Stimulated activated CD8-positive, alpha-beta memory T cell treated with anti-CD3 and anti-CD28 coated beads, Interleukin-4, amount 100 ng/mL, for 48 hours (primary cell): ENCODE data around the gene EFHC2.

Experiments
- DNase-seq: peaks from one replicate; pipeline ENCODE4 v3.0.0-alpha.2; 2020

The EFHC2 gene

GRCh38 chrX:44343412-44344141 is at the start of gene EFHC2:
TSS of gene EFHC2 (minus strand) at chrX:44343672. CDS start at chrX:44343588, 84 bp downstream.
- DNase-seq: peak; percentile 56

GRCh38 chrX:44392767-44393166 is 49.3 kb upstream of the EFHC2 start:
- DNase-seq: no peak

- DNase-seq: no peak
Measured at GRCh38 chrX:44384688-44385338, 41.3 kb upstream of the EFHC2 start.

- DNase-seq: no peak
Measured at GRCh38 chrX:44382871-44383270, 39.4 kb upstream of the EFHC2 start.

GRCh38 chrX:44352758-44353157 is 9.3 kb upstream of the EFHC2 start:
- DNase-seq: no peak

GRCh38 chrX:44349561-44349960 is 6.1 kb upstream of the EFHC2 start:
- no peak for DNase-seq

GRCh38 chrX:44344687-44345086 is 1.2 kb upstream of the EFHC2 start:
- peak; percentile 23 for DNase-seq

- peak; percentile 64 for DNase-seq
Measured at GRCh38 chrX:44344194-44344593, 722 bp upstream of the EFHC2 start.

GRCh38 chrX:44342866-44343265 is 606 bp downstream of the EFHC2 start:
- no peak for DNase-seq

- DNase-seq: no peak
Measured at GRCh38 chrX:44338361-44338760, 5.1 kb downstream of the EFHC2 start.

GRCh38 chrX:44332437-44332836 is 11.0 kb downstream of the EFHC2 start:
- DNase-seq: no peak

GRCh38 chrX:44330227-44330626 is 13.2 kb downstream of the EFHC2 start:
- DNase-seq: no peak

- no peak for DNase-seq
Measured at GRCh38 chrX:44319550-44319949, 23.9 kb downstream of the EFHC2 start.

- no peak for DNase-seq
Measured at GRCh38 chrX:44317181-44317580, 26.3 kb downstream of the EFHC2 start.

- no peak for DNase-seq
Measured at GRCh38 chrX:44314808-44315207, 28.7 kb downstream of the EFHC2 start.

GRCh38 chrX:44314259-44314734 is 29.2 kb downstream of the EFHC2 start:
- DNase-seq: no peak

- DNase-seq: no peak
Measured at GRCh38 chrX:44312421-44312820, 31.1 kb downstream of the EFHC2 start.

GRCh38 chrX:44310227-44310626 is 33.2 kb downstream of the EFHC2 start:
- no peak for DNase-seq

- DNase-seq: no peak
Measured at GRCh38 chrX:44308869-44309268, 34.6 kb downstream of the EFHC2 start.

- no peak for DNase-seq
Measured at GRCh38 chrX:44306356-44306755, 37.1 kb downstream of the EFHC2 start.

- no peak for DNase-seq
Measured at GRCh38 chrX:44305921-44306320, 37.6 kb downstream of the EFHC2 start.

GRCh38 chrX:44303119-44303518 is 40.4 kb downstream of the EFHC2 start:
- DNase-seq: no peak

- no peak for DNase-seq
Measured at GRCh38 chrX:44299177-44299576, 44.3 kb downstream of the EFHC2 start.

- no peak for DNase-seq
Measured at GRCh38 chrX:44291468-44292092, 51.9 kb downstream of the EFHC2 start.
